ENCODE results near the gene UGT1A9. TPM values are rescaled to one million over a fixed set of nuclear protein-coding genes. Genes with fewer than 3 reads are reported as not detected.
"Not testable (repeated sequence)": the region's sequence is repeated elsewhere in the genome, so short reads cannot be mapped to it uniquely, and the experiment has no call there.

The UGT1A9 gene
- 1 to 10 TPM; 2.0 to 2.3 TPM for total RNA-seq

- no peak for TF ChIP-seq CTCF (IDR thresholded peaks at IDR 0.05)
- intact Hi-C loops (cut with DNase I) = no loop called here
- Histone ChIP-seq H3K9me3 (no peaks in the 10 kb centered on the region), H3K9ac (ENCODE audit: low read depth in 2 of 2, low read length in 2 of 2) (no peak within 1 kb of the TSS), H3K4me3 (no peak within 1 kb of the TSS), H3K27ac (no peak within 1 kb of the TSS), H3K4me1 (no peaks in the 10 kb centered on the region), H3K27me3 (no peaks in the 10 kb centered on the region), H3K36me3 (no peaks in the 10 kb centered on the region)
- DNase-seq = no peak
Measured at GRCh38 chr2:233671290-233672161, at the start of gene UGT1A9. Gene UGT1A9, plus strand, starts transcription at chr2:233671898. Its CDS starts 37 bp downstream, at chr2:233671935.

GRCh38 chr2:233627331-233628025, 44.2 kb upstream of the UGT1A9 start:
- Histone ChIP-seq H3K27me3 (no peaks in the 10 kb centered on the region), H3K27ac (no peak overlapping the region), H3K4me1 (no peaks in the 10 kb centered on the region), H3K9ac (ENCODE audit: low read depth in 2 of 2, low read length in 2 of 2) (no peak overlapping the region), H3K36me3 (no peaks in the 10 kb centered on the region), H3K9me3 (no peaks in the 10 kb centered on the region), H3K4me3 (no peak overlapping the region)
- intact Hi-C loops (cut with DNase I) = no loop called here
- no peak for DNase-seq
- TF ChIP-seq CTCF (IDR thresholded peaks at IDR 0.05) = no peak

- Histone ChIP-seq H3K4me3 (peak within 1 kb of the TSS; percentile 18), H3K9ac (ENCODE audit: low read depth in 2 of 2, low read length in 2 of 2) (peak within 1 kb of the TSS in 1 of 2 donors; percentile 56), H3K27ac (peak within 1 kb of the TSS; percentile 58)
- intact Hi-C loops (cut with DNase I); H3K4me1 ChIP-seq; H3K9me3 ChIP-seq; H3K36me3 ChIP-seq; H3K27me3 ChIP-seq: not testable (repeated sequence)
- peak; percentile 68 for DNase-seq
Measured at GRCh38 chr2:233636306-233636705, 35.4 kb upstream of the UGT1A9 start, which contains the start of gene UGT1A10. Gene UGT1A10, plus strand, starts transcription at chr2:233636448. Its CDS starts 75 bp downstream, at chr2:233636523.

GRCh38 chr2:233638836-233639235, 32.9 kb upstream of the UGT1A9 start:
- DNase-seq = peak; percentile 68
- Histone ChIP-seq H3K9ac (ENCODE audit: low read depth in 2 of 2, low read length in 2 of 2) (no peak overlapping the region), H3K9me3 (no peaks in the 10 kb centered on the region), H3K36me3 (no peaks in the 10 kb centered on the region), H3K4me3 (no peak overlapping the region), H3K27me3 (no peaks in the 10 kb centered on the region), H3K4me1 (no peaks in the 10 kb centered on the region), H3K27ac (no peak overlapping the region)
- intact Hi-C loops (cut with DNase I) = no loop called here
- no peak for TF ChIP-seq CTCF (IDR thresholded peaks at IDR 0.05)

GRCh38 chr2:233639860-233640259, 31.8 kb upstream of the UGT1A9 start:
- H3K9ac ChIP-seq (ENCODE audit: low read depth in 2 of 2, low read length in 2 of 2) = no peak overlapping the region
- H3K27ac ChIP-seq = no peak overlapping the region
- no peaks in the 10 kb centered on the region for H3K4me1 ChIP-seq
- H3K4me3 ChIP-seq = no peak overlapping the region
- no peak for TF ChIP-seq CTCF (IDR thresholded peaks at IDR 0.05)
- intact Hi-C loops (cut with DNase I) = no loop called here
- H3K36me3 ChIP-seq = no peaks in the 10 kb centered on the region
- H3K9me3 ChIP-seq = no peaks in the 10 kb centered on the region
- no peak for DNase-seq
- no peaks in the 10 kb centered on the region for H3K27me3 ChIP-seq

Data from colonic mucosa (tissue), 4 donors.